Measurements from ENCODE around the gene CDCA3. TPM values are rescaled to one million over a fixed set of nuclear protein-coding genes. Genes with fewer than 3 reads are reported as not detected.

CDCA3 gene
- total RNA-seq, 3 donors from 2014 or later, result 2.8 to 15.3 (median 5.2) TPM

DNA sequence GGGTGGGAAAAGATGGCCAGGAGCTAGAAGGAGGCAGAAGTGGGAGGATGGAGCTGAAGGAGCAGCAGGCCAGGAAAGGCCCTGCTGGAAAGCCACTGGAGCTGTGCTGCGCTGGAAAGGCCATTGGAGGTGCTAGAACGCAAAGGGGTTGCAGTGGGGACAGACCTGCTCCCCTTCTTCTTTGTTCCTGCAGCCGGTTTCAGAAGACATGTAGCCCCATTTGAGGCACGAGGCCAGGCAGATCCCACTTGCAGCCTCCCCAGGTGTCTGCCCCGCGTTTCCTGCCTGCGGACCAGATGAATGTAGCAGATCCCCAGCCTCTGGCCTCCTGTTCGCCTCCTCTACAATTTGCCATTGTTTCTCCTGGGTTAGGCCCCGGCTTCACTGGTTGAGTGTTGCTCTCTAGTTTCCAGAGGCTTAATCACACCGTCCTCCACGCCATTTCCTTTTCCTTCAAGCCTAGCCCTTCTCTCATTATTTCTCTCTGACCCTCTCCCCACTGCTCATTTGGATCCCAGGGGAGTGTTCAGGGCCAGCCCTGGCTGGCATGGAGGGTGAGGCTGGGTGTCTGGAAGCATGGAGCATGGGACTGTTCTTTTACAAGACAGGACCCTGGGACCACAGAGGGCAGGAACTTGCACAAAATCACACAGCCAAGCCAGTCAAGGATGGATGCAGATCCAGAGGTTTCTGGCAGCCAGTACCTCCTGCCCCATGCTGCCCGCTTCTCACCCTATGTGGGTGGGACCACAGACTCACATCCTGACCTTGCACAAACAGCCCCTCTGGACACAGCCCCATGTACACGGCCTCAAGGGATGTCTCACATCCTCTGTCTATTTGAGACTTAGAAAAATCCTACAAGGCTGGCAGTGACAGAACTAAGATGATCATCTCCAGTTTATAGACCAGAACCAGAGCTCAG is 31.7 kb downstream of the CDCA3 start:
- H3K4me1 ChIP-seq (ENCODE audit: low read depth), result no peaks in the 10 kb centered on the region
- ATAC-seq (no peak), DNase-seq (no peak)
- no peaks in the 10 kb centered on the region for H3K9me3 ChIP-seq
- TF ChIP-seq, protein P1, sequence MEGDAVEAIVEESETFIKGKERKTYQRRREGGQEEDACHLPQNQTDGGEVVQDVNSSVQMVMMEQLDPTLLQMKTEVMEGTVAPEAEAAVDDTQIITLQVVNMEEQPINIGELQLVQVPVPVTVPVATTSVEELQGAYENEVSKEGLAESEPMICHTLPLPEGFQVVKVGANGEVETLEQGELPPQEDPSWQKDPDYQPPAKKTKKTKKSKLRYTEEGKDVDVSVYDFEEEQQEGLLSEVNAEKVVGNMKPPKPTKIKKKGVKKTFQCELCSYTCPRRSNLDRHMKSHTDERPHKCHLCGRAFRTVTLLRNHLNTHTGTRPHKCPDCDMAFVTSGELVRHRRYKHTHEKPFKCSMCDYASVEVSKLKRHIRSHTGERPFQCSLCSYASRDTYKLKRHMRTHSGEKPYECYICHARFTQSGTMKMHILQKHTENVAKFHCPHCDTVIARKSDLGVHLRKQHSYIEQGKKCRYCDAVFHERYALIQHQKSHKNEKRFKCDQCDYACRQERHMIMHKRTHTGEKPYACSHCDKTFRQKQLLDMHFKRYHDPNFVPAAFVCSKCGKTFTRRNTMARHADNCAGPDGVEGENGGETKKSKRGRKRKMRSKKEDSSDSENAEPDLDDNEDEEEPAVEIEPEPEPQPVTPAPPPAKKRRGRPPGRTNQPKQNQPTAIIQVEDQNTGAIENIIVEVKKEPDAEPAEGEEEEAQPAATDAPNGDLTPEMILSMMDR (IDR thresholded peaks at IDR 0.05), result no peak
- intact Hi-C loops (cut with DNase I, micrococcal nuclease), result loop anchor here in 1 of 2 donors (10.0 kb wide), 1 partner anchor 85 kb away; no protein-coding TSS in a partner anchor
- H3K4me3 ChIP-seq, result no peak overlapping the region
- no peaks in the 10 kb centered on the region for H3K36me3 ChIP-seq (ENCODE audit: low read depth)

GRCh38 chr12:6818645-6819044 is 32.4 kb downstream of the CDCA3 start:
- no peaks in the 10 kb centered on the region for H3K4me1 ChIP-seq (ENCODE audit: low read depth)
- no peaks in the 10 kb centered on the region for H3K36me3 ChIP-seq (ENCODE audit: low read depth)
- TF ChIP-seq, protein P1 (IDR thresholded peaks at IDR 0.05), result no peak
- H3K4me3 ChIP-seq, result no peak overlapping the region
- no peak for ATAC-seq
- intact Hi-C loops (cut with DNase I, micrococcal nuclease), result no loop called here
- H3K9me3 ChIP-seq, result no peaks in the 10 kb centered on the region
- DNase-seq, result no peak

- ATAC-seq, result no peak
- TF ChIP-seq, protein P1 (IDR thresholded peaks at IDR 0.05), result no peak
Measured at GRCh38 chr12:6818222-6818621, 32.9 kb downstream of the CDCA3 start.

DNA sequence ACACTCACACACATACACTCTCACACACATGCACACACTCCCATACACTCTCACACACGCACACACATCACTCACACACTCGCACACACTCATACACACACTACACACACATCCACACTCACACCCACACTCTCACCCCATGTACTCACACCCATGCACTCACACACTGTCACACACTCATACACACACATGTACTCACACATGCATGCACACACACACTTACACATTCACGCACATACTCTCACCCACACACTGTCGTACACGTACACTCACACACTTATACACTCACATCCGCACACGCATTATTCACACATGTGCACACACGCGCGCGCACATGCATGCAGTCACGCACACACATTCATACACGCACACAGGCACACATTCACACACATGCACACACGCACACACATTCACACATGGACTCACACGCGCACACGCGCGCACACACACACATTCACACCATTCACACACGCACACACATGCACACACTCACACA is 33.4 kb downstream of the CDCA3 start:
- no peak for DNase-seq
- H3K4me1 ChIP-seq (ENCODE audit: low read depth), result no peaks in the 10 kb centered on the region
- no peak for ATAC-seq
- intact Hi-C loops (cut with DNase I, micrococcal nuclease), result no loop called here
- no peaks in the 10 kb centered on the region for H3K9me3 ChIP-seq
- no peaks in the 10 kb centered on the region for H3K36me3 ChIP-seq (ENCODE audit: low read depth)
- H3K4me3 ChIP-seq, result no peak overlapping the region
- TF ChIP-seq, protein P1 (IDR thresholded peaks at IDR 0.05), result no peak

More at GRCh38 chr12:6818222-6818621, 32.9 kb downstream of the CDCA3 start:
- no peak for DNase-seq
- H3K9me3 ChIP-seq, result no peaks in the 10 kb centered on the region
- no peak overlapping the region for H3K4me3 ChIP-seq
- H3K4me1 ChIP-seq (ENCODE audit: low read depth), result no peaks in the 10 kb centered on the region
- H3K36me3 ChIP-seq (ENCODE audit: low read depth), result no peaks in the 10 kb centered on the region
- intact Hi-C loops (cut with DNase I, micrococcal nuclease), result no loop called here

- Histone ChIP-seq H3K36me3 (ENCODE audit: low read depth) (no peaks in the 10 kb centered on the region), H3K4me3 (no peak overlapping the region), H3K4me1 (ENCODE audit: low read depth) (no peaks in the 10 kb centered on the region), H3K9me3 (no peaks in the 10 kb centered on the region)
- TF ChIP-seq, protein P1 (IDR thresholded peaks at IDR 0.05), result no peak
- ATAC-seq (no peak), DNase-seq (no peak)
- intact Hi-C loops (cut with DNase I, micrococcal nuclease), result no loop called here
Measured at GRCh38 chr12:6817098-6817497, 34.0 kb downstream of the CDCA3 start.
